HEK293T (cell line): ENCODE data around the gene ZNF341.

Experiments
- CTCF ChIA-PET: fragments of 350-600 bp; formaldehyde crosslinking; extraction: SDS; loops from one replicate; lab custom pipeline; 2021; ENCODE audit warnings: antibody characterized with exemption, inconsistent platforms; lab: Yijun Ruan, JAX
- POLR2A ChIA-PET: fragments of 350-600 bp; formaldehyde crosslinking; extraction: SDS; loops from one replicate; lab custom pipeline; 2020; ENCODE audit warnings: antibody characterized with exemption, inconsistent platforms; lab: Yijun Ruan, JAX
- DNase-seq: peaks from one replicate; pipeline ENCODE4 v3.0.0; 2012; ENCODE audit warnings: mixed read lengths; ENCODE audit errors: extremely low spot score
- ARNT ChIP-seq: fragments of 450-650 bp; IDR thresholded peaks from 2 replicates; pipeline ENCODE4 v1.6.1; 2017; ENCODE audit warnings: mild to moderate bottlenecking
- BHLHE40 ChIP-seq: fragments of 450-650 bp; IDR thresholded peaks from 2 replicates; pipeline ENCODE4 v1.6.1; 2016; ENCODE audit warnings: mild to moderate bottlenecking, moderate library complexity, borderline replicate concordance
- CTBP1 ChIP-seq: fragments of 450-650 bp; IDR thresholded peaks from 2 replicates; pipeline ENCODE4 v1.6.1; 2016; ENCODE audit warnings: borderline replicate concordance
- ELF4 ChIP-seq: fragments of 450-650 bp; IDR thresholded peaks from 2 replicates; pipeline ENCODE4 v1.6.1; 2017; ENCODE audit warnings: antibody characterized with exemption
- FOXA1 ChIP-seq: fragments of 450-650 bp; IDR thresholded peaks from 2 replicates; pipeline ENCODE4 v1.6.1; 2016; ENCODE audit warnings: mild to moderate bottlenecking
- FOXK2 ChIP-seq: fragments of 450-650 bp; IDR thresholded peaks from 2 replicates; pipeline ENCODE4 v1.6.1; 2016; ENCODE audit warnings: mild to moderate bottlenecking
- FOXM1 ChIP-seq: fragments of 450-650 bp; IDR thresholded peaks from 2 replicates; pipeline ENCODE4 v1.6.1; 2017; ENCODE audit warnings: mild to moderate bottlenecking, borderline replicate concordance
- HDGF ChIP-seq: fragments of 450-650 bp; IDR thresholded peaks from 2 replicates; pipeline ENCODE4 v1.6.1; 2017; ENCODE audit warnings: antibody characterized with exemption, borderline replicate concordance
- L3MBTL2 ChIP-seq: fragments of 450-650 bp; conservative IDR thresholded peaks from 2 replicates; pipeline ENCODE4 v1.6.1; 2016; ENCODE audit warnings: mild to moderate bottlenecking
- LEF1 ChIP-seq: fragments of 450-650 bp; IDR thresholded peaks from 2 replicates; pipeline ENCODE4 v1.6.1; 2017; ENCODE audit warnings: mild to moderate bottlenecking, borderline replicate concordance
- NFRKB ChIP-seq: fragments of 450-650 bp; IDR thresholded peaks from 2 replicates; pipeline ENCODE4 v1.6.1; 2016; ENCODE audit warnings: mild to moderate bottlenecking, moderate library complexity
- SP1 ChIP-seq: fragments of 450-650 bp; IDR thresholded peaks from 2 replicates; pipeline ENCODE4 v1.6.1; 2017
- SUZ12 ChIP-seq: fragments of 450-650 bp; IDR thresholded peaks from 2 replicates; pipeline ENCODE4 v1.6.1; 2016; ENCODE audit warnings: mild to moderate bottlenecking
- TARDBP ChIP-seq: fragments of 450-650 bp; IDR thresholded peaks from 2 replicates; pipeline ENCODE4 v1.6.1; 2016
- ZNF384 ChIP-seq: fragments of 450-650 bp; IDR thresholded peaks from 2 replicates; pipeline ENCODE4 v1.6.1; 2016
- TF ChIP-seq, protein P1 (sequence below): fragments of 450-650 bp; IDR thresholded peaks from 2 replicates; pipeline ENCODE4 v1.6.1; 2016

ZNF341 gene

DNA sequence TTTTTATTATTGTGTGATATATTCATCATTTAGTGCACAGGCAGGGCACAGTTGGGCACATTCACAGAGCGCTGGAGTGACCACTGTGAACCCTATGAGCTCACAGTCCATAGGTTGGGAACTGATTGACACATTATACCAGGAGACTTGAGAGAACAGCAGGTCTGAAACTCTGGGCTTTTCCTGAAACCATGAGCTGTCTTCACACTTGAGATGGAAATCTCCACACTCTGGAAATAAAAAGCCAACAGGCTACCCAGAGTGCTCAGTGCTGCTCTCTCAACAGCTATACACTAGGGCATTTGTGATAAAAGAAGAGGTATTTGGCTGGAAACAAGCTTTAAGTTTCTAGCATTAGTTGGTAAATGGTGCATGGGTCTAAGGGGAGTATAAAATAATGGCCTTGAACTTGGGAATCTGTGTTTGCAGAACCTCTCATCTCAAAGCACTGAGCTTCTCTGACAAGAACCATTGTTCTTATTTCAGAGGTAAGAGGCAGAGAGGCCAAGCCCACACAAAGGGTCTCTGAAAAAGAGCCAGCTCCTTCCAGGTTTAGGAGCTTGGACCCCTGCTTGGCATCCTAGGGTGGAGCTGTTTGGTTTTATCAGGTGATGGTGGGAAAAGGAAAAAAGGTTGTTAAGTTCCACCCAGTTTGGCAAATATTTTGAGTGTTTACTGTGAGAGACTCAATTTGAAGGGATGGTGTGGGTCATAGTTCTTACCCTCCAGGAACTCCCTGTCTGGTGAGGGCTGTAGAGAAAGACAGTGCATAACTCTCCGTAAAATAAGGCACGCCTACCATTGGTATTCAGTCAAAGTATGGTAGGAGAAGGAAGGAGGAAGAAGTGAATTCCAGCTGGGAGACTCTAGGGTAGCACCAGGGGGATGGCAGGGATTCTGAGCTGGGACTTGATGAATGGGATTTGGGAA, 93.8 kb downstream of the ZNF341 start:
- ChIA-PET POLR2A (interaction anchor here (1.0 kb wide), 1 partner anchor 14 kb away, joined by 3 read pairs; no protein-coding TSS in a partner anchor), CTCF (interaction anchor here (0.6 kb wide), 1 partner anchor 33 kb away, joined by 9 read pairs; no protein-coding TSS in a partner anchor)
- no peak for TF ChIP-seq LEF1
- TF ChIP-seq FOXK2: no peak
- no peak for TF ChIP-seq ARNT
- no peak for TF ChIP-seq ZNF384
- no peak for TF ChIP-seq NFRKB
- TF ChIP-seq L3MBTL2: no peak
- TF ChIP-seq SUZ12: no peak
- no peak for TF ChIP-seq ELF4
- TF ChIP-seq FOXM1: no peak
- TF ChIP-seq CTBP1: no peak
- TF ChIP-seq HDGF: no peak
- TF ChIP-seq, protein P1, sequence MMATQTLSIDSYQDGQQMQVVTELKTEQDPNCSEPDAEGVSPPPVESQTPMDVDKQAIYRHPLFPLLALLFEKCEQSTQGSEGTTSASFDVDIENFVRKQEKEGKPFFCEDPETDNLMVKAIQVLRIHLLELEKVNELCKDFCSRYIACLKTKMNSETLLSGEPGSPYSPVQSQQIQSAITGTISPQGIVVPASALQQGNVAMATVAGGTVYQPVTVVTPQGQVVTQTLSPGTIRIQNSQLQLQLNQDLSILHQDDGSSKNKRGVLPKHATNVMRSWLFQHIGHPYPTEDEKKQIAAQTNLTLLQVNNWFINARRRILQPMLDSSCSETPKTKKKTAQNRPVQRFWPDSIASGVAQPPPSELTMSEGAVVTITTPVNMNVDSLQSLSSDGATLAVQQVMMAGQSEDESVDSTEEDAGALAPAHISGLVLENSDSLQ: no peak
- no peak for TF ChIP-seq SP1
- TF ChIP-seq FOXA1: no peak
- TF ChIP-seq BHLHE40: no peak
- TF ChIP-seq TARDBP: no peak
- DNase-seq: no peak

DNA sequence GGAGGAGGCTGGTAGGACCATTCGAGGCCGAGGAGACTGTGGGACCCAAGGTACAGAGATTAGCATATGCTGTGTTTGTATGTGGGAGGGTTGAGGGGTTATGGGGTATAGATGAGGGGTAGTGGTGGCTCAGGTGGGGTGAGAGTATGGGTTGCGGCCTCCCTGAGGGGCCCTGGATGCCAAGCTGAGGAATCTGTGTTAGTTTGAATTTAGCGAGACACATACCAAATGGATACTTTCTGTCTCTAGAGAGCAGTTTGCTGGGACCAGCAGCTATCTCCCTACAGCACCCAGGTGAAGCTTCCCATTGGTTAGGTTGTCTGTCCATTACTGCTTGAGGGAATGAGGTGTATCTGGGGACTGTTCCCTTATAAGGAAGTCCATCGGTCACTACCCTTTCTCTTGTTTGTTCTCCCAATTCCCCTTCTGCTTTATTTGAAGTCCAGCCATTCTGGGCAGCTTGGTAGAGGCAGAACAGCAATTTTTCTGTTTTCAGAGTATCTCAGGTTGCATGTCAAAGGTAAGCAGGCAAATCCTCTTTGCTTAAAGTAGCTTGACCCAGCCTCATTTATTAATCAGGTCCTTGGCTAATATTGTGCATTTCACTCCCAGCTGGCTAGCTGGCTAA, 94.6 kb downstream of the ZNF341 start:
- no peak for DNase-seq
- ChIA-PET POLR2A (interaction anchor here (1.0 kb wide), 1 partner anchor 14 kb away, joined by 3 read pairs; no protein-coding TSS in a partner anchor), CTCF (no interaction called here)
- TF ChIP-seq CTBP1 (no peak), ZNF384 (no peak), FOXK2 (no peak)
- TF ChIP-seq, protein P1: peak; percentile 81

DNA sequence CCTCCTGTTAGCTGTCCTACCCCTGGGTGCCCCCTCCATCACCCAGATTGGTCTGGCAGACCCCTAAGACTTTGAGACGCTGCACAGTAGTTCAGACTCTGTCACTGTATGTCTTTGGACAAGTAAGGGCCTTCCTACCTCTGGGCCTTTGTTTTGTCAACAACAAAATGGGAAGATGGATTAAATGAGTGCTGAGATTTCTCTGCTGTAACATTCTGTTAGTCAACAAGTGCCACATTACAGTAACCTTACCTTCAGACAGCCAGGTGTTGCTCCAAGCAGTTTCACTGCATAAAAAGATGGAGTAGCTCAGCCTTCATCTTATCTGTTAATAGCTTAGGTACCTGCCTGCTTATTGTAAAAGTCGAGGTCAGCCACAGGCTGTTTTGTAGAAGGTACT, 95.3 kb downstream of the ZNF341 start:
- TF ChIP-seq FOXK2 (no peak), SUZ12 (no peak), BHLHE40 (no peak), NFRKB (no peak), TARDBP (no peak)
- DNase-seq: no peak
- ChIA-PET CTCF (no interaction called here), POLR2A (no interaction called here)

GRCh38 chr20:33827634-33828325, 96.0 kb downstream of the ZNF341 start:
- ChIA-PET POLR2A (no interaction called here), CTCF (no interaction called here)
- no peak for DNase-seq
- TF ChIP-seq ARNT (no peak), TARDBP (no peak), FOXA1 (no peak), HDGF (no peak), NFRKB (no peak), LEF1 (no peak), SP1 (no peak), BHLHE40 (no peak), L3MBTL2 (no peak), FOXK2 (no peak)
- TF ChIP-seq, protein P1: no peak

DNA sequence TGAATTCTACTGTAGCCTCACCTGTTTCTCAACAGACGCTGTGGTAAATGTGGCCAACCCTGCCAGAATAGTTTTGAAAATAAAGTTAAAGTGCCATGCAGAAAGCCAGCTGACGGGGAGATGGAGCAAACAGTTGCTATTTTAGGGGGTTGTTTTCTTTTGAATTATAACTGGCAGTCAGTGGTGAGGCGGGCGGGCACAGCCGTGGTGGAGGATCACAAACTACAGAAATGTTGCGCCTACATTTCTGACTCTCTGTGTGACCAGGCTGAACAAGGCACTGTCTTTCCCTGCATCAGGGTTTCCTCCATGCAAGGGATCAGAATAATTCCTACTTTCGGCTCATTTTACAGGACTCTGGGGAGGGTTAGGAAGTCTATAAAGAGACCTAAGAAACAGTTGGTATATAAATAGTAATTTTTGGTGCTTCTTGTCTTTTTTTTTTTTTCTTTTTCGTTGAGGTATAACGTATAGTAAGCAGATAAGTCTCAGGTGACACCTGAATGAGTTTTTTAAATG, 96.6 kb downstream of the ZNF341 start:
- TF ChIP-seq, protein P1: no peak
- TF ChIP-seq SP1 (no peak), LEF1 (no peak), BHLHE40 (no peak), HDGF (no peak), NFRKB (no peak), SUZ12 (no peak), FOXA1 (no peak), FOXM1 (no peak), ZNF384 (no peak), TARDBP (no peak), FOXK2 (no peak), CTBP1 (no peak), L3MBTL2 (no peak), ARNT (no peak)
- DNase-seq: no peak
- ChIA-PET POLR2A (no interaction called here), CTCF (no interaction called here)
